WI38 (cell line): ENCODE results near the gene KIFC1.

Experiments used
- H3K4me3 ChIP-seq: 2 replicates; pipeline ENCODE4 v1.5.1; 2011; ENCODE audit warnings: low read depth, mild to moderate bottlenecking, control low read depth, low read length
- CTCF ChIP-seq: IDR thresholded peaks from 2 replicates; pipeline ENCODE4 v1.5.1; 2012; ENCODE audit warnings: low read depth, mild to moderate bottlenecking, control low read depth, low read length

KIFC1 gene

GRCh38 chr6:33424855-33425667 lies 33.4 kb downstream of the KIFC1 start:
- no peak for TF ChIP-seq CTCF
- H3K4me3 ChIP-seq = peak overlapping the region; percentile 60

DNA sequence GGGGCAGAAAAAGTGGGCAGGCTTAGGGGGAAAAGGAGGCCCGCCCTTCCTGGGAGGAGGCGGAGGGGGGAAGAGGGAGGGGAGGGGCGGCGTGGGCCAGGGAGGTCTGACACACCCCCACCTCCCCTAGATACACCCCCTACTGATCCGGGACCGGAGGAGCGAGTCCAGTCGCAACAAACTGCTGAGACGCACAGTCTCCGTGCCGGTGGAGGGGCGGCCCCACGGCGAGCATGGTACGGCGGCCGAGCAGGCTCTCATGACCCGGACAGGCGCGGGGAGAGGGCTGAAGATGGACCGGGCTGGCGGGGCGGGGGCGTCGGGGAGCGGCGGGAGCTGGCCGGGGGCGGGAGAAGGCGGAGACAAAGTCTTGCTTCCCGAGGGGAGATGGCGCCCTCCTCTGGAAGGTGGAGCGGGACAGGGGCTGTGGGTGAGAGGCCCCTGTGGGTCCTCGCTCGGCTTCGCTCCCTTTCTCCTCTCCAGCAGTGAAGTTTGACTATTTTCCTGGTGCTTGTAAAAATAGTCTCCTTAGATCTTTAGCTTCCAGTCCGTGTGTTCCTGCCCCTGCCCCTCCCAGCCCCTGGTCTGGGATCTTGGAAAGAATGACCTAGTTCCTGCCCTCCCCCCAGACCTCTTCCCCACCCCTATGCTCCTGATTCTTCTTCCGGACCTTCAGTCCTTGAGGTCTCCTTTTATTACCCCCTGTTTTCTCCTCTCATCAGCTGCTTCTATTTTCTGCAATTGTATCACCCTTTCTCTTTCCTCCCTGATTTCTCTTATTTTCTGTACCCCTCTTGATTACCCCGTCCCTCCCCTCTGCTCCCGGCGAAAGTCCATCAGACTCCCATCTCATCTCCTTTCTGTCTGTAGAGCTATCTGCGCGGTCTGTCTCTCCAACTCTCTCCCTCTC lies 34.3 kb downstream of the KIFC1 start:
- peak overlapping the region; percentile 60 for H3K4me3 ChIP-seq
- TF ChIP-seq CTCF = peak; percentile 46

- peak overlapping the region; percentile 61 for H3K4me3 ChIP-seq
- no peak for TF ChIP-seq CTCF
Measured at GRCh38 chr6:33426590-33427511, 35.2 kb downstream of the KIFC1 start.

DNA sequence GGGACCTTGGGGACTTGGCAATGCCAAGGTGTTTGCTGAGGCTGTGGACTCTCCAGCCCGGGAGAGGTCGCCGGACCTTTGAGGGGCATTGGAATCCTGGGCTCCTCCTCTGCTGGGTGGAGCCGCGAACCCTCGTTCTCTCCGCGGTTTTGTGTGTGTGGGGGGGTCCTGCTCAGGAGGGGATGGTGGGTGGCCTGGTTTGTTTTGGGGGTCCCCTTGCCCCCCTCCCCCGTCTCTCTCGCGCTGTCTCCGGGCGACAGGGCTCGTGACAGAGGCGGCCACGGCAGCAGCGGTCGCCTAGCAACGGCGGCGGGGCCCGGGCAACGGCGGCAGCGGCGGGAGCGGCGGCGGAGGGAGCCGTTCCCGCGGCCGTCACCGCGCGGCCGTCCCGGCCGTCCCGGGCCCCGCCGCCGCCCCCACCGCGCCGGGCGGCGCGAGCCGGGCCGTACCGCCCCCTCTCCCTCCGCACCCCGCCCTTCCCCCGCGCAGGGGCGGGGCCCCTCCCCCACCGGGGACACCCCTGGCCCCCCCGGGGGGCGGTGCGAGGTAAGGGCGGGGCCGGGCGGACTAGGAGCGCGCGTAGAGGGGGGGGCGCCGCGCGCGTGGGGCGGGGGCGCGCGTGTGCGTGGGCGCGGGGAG lies 36.1 kb downstream of the KIFC1 start:
- peak overlapping the region; percentile 61 for H3K4me3 ChIP-seq
- TF ChIP-seq CTCF = no peak

GRCh38 chr6:33428224-33428965 lies 36.8 kb downstream of the KIFC1 start:
- TF ChIP-seq CTCF = peak; percentile 23; the same call in 1 of the 2 replicates
- H3K4me3 ChIP-seq = peak overlapping the region; percentile 53

DNA sequence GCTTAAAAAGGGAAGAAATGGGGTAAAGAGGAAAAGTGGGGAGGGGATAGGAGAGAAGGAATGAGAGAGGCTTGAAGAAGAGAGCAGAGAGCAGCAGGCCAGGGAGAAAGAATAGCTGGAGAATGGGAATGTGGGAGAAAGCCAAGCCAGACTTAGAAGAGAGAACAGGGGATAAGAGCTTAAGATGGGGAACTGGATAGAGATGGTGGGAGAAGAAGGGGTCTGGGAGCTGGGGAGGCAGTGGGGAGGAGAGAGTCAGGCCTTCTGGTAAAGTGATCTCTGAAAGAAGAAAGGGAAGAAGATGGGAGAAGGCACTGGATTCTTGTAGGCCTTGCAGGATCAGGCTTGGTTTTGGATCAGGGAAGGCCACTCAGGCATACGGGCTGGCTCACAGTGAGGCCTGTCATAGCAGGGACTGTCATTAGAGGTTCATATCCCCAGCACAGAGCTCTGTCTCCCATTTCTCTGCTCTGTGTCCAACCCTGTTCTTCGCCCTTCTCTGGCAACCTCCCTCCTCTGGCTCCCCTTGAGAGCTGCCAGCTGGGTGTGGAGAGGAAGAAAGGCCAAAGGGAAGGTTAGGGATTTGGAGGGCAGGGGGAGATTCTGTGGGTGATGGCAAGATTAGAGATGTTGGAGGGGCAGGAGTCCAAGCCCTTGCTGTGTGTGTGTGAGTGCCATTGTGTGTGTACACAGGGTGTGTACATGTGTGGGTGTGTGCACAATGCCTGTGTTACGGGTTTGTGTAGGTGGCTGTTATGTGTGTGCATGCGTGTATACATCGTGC lies 37.5 kb downstream of the KIFC1 start:
- TF ChIP-seq CTCF = no peak

More for the DNA sequence above, 37.5 kb downstream of the KIFC1 start:
- H3K4me3 ChIP-seq = no peak overlapping the region
